ENCODE measurements around the gene MBOAT2.

DNA sequence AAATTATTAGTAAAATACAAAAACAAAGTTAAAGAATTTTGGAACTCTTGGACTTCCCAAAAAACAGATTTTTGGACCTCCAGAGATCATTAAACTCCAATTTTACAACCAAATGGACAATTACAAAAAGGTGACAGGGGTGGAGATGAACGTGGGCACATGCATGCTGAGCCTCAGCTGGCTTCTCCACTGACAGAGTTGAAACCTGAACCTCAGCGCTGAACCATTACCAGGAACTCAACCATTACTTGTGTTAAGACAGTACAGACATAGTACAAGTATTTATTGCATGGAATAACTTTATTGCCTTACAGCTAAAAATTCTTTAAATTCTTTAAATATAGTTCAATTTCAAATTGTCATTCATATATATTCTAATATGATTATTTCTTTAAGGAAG lies 133.0 kb downstream of the MBOAT2 start:
- TF ChIP-seq, protein P1, sequence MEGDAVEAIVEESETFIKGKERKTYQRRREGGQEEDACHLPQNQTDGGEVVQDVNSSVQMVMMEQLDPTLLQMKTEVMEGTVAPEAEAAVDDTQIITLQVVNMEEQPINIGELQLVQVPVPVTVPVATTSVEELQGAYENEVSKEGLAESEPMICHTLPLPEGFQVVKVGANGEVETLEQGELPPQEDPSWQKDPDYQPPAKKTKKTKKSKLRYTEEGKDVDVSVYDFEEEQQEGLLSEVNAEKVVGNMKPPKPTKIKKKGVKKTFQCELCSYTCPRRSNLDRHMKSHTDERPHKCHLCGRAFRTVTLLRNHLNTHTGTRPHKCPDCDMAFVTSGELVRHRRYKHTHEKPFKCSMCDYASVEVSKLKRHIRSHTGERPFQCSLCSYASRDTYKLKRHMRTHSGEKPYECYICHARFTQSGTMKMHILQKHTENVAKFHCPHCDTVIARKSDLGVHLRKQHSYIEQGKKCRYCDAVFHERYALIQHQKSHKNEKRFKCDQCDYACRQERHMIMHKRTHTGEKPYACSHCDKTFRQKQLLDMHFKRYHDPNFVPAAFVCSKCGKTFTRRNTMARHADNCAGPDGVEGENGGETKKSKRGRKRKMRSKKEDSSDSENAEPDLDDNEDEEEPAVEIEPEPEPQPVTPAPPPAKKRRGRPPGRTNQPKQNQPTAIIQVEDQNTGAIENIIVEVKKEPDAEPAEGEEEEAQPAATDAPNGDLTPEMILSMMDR (IDR thresholded peaks at IDR 0.05), result no peak
- no peak for TF ChIP-seq POLR2A (IDR thresholded peaks at IDR 0.05)
